ENCODE data around the gene KIF1A.
A peak's percentile ranks its signal among the peaks of the same experiment; 100 is the strongest.
"Not testable (repeated sequence)": the region's sequence is repeated elsewhere in the genome, so short reads cannot be mapped to it uniquely, and the experiment has no call there.

KIF1A gene

GRCh38 chr2:240711701-240712100 lies 108.3 kb downstream of the KIF1A start:
- CTCF ChIA-PET, result no interaction called here
- H3K9me3 Mint-ChIP-seq, result no peaks in the 10 kb centered on the region
- DNase-seq, result no peak
- H3K27me3 Mint-ChIP-seq, result peaks cover 32% of the 10 kb centered on the region
- no peaks in the 10 kb centered on the region for H3K36me3 Mint-ChIP-seq
- H3K27ac Mint-ChIP-seq, result no peak overlapping the region
- no peaks in the 10 kb centered on the region for H3K4me1 Mint-ChIP-seq
- H3K4me3 Mint-ChIP-seq, result no peak overlapping the region

GRCh38 chr2:240711296-240711695 lies 108.7 kb downstream of the KIF1A start:
- H3K9me3 Mint-ChIP-seq, result no peaks in the 10 kb centered on the region
- H3K27me3 Mint-ChIP-seq, result peaks cover 36% of the 10 kb centered on the region
- H3K4me1 Mint-ChIP-seq, result no peaks in the 10 kb centered on the region
- DNase-seq, result no peak
- no peak overlapping the region for H3K27ac Mint-ChIP-seq
- H3K4me3 Mint-ChIP-seq, result no peak overlapping the region
- CTCF ChIA-PET, result no interaction called here
- H3K36me3 Mint-ChIP-seq, result no peaks in the 10 kb centered on the region

GRCh38 chr2:240708457-240708856 lies 111.6 kb downstream of the KIF1A start:
- Mint-ChIP-seq H3K27ac (no peak overlapping the region), H3K36me3 (no peaks in the 10 kb centered on the region), H3K4me1 (peaks cover 14% of the 10 kb centered on the region), H3K9me3 (no peaks in the 10 kb centered on the region), H3K27me3 (peaks cover 61% of the 10 kb centered on the region), H3K4me3 (no peak overlapping the region)
- DNase-seq, result no peak
- CTCF ChIA-PET, result interaction anchor here (0.7 kb wide), 1 partner anchor 32 kb away, joined by 3 read pairs; no protein-coding TSS in a partner anchor

- no peaks in the 10 kb centered on the region for H3K36me3 Mint-ChIP-seq
- no peak overlapping the region for H3K27ac Mint-ChIP-seq
- H3K4me1 Mint-ChIP-seq, result peaks cover 17% of the 10 kb centered on the region
- peaks cover 68% of the 10 kb centered on the region for H3K27me3 Mint-ChIP-seq
- CTCF ChIA-PET, result no interaction called here
- no peak overlapping the region for H3K4me3 Mint-ChIP-seq
- no peaks in the 10 kb centered on the region for H3K9me3 Mint-ChIP-seq
- DNase-seq, result no peak
These were observed 112.2 kb downstream of the KIF1A start for GRCh38 chr2:240707821-240708220.

- peaks cover 74% of the 10 kb centered on the region for H3K27me3 Mint-ChIP-seq
- CTCF ChIA-PET, result no interaction called here
- no peaks in the 10 kb centered on the region for H3K36me3 Mint-ChIP-seq
- H3K27ac Mint-ChIP-seq, result no peak overlapping the region
- no peak overlapping the region for H3K4me3 Mint-ChIP-seq
- no peaks in the 10 kb centered on the region for H3K9me3 Mint-ChIP-seq
- peaks cover 17% of the 10 kb centered on the region for H3K4me1 Mint-ChIP-seq
- no peak for DNase-seq
These were observed 112.8 kb downstream of the KIF1A start for GRCh38 chr2:240707043-240707756.

GRCh38 chr2:240705204-240705791 lies 114.7 kb downstream of the KIF1A start:
- peak; percentile 41 for DNase-seq
- Mint-ChIP-seq H3K4me3 (no peak overlapping the region), H3K4me1 (peaks cover 17% of the 10 kb centered on the region), H3K36me3 (no peaks in the 10 kb centered on the region), H3K27me3 (peaks cover 74% of the 10 kb centered on the region), H3K9me3 (no peaks in the 10 kb centered on the region), H3K27ac (no peak overlapping the region)
- CTCF ChIA-PET, result no interaction called here

GRCh38 chr2:240704651-240705050 lies 115.4 kb downstream of the KIF1A start:
- CTCF ChIA-PET, result interaction anchor here (0.7 kb wide), 1 partner anchor 191 kb away, joined by 3 read pairs; no protein-coding TSS in a partner anchor
- Mint-ChIP-seq H3K4me3 (peak overlapping the region; percentile 14), H3K36me3 (no peaks in the 10 kb centered on the region), H3K4me1 (peaks cover 17% of the 10 kb centered on the region), H3K27me3 (peaks cover 74% of the 10 kb centered on the region), H3K9me3 (no peaks in the 10 kb centered on the region), H3K27ac (peak overlapping the region; percentile 72)
- DNase-seq, result peak; percentile 47

GRCh38 chr2:240703417-240704341 lies 116.3 kb downstream of the KIF1A start:
- Mint-ChIP-seq H3K9me3 (no peaks in the 10 kb centered on the region), H3K4me1 (peaks cover 17% of the 10 kb centered on the region), H3K36me3 (no peaks in the 10 kb centered on the region), H3K4me3 (no peak overlapping the region), H3K27ac (no peak overlapping the region), H3K27me3 (peaks cover 72% of the 10 kb centered on the region)
- CTCF ChIA-PET, result no interaction called here
- no peak for DNase-seq

- no peak overlapping the region for H3K4me3 Mint-ChIP-seq
- no peak for DNase-seq
- H3K27me3 Mint-ChIP-seq, result peaks cover 62% of the 10 kb centered on the region
- H3K9me3 Mint-ChIP-seq, result no peaks in the 10 kb centered on the region
- H3K4me1 Mint-ChIP-seq, result peaks cover 17% of the 10 kb centered on the region
- H3K27ac Mint-ChIP-seq, result no peak overlapping the region
- no peaks in the 10 kb centered on the region for H3K36me3 Mint-ChIP-seq
- CTCF ChIA-PET, result no interaction called here
These were observed 117.4 kb downstream of the KIF1A start for GRCh38 chr2:240702640-240703011.

GRCh38 chr2:240701736-240702639 lies 118.0 kb downstream of the KIF1A start:
- CTCF ChIA-PET, result no interaction called here
- Mint-ChIP-seq H3K36me3 (no peaks in the 10 kb centered on the region), H3K4me3 (no peak overlapping the region)

GRCh38 chr2:240701091-240701735 lies 118.8 kb downstream of the KIF1A start:
- no peaks in the 10 kb centered on the region for H3K36me3 Mint-ChIP-seq
- H3K27ac Mint-ChIP-seq, result no peak overlapping the region
- H3K4me3 Mint-ChIP-seq, result no peak overlapping the region
- peaks cover 48% of the 10 kb centered on the region for H3K27me3 Mint-ChIP-seq
- peaks cover 17% of the 10 kb centered on the region for H3K4me1 Mint-ChIP-seq
- H3K9me3 Mint-ChIP-seq, result no peaks in the 10 kb centered on the region
- CTCF ChIA-PET, result no interaction called here
- DNase-seq, result no peak

More at GRCh38 chr2:240701736-240702639, 118.0 kb downstream of the KIF1A start:
- DNase-seq, result no peak
- H3K4me1 Mint-ChIP-seq, result peaks cover 17% of the 10 kb centered on the region
- peaks cover 56% of the 10 kb centered on the region for H3K27me3 Mint-ChIP-seq
- no peaks in the 10 kb centered on the region for H3K9me3 Mint-ChIP-seq
- H3K27ac Mint-ChIP-seq, result no peak overlapping the region

- DNase-seq, H3K36me3 Mint-ChIP-seq, H3K4me3 Mint-ChIP-seq, H3K27ac Mint-ChIP-seq, H3K9me3 Mint-ChIP-seq: not testable (repeated sequence)
- H3K4me1 Mint-ChIP-seq, result peaks cover 16% of the 10 kb centered on the region
- CTCF ChIA-PET, result interaction anchor here (1.4 kb wide), 1 partner anchor 187 kb away, joined by 3 read pairs; no protein-coding TSS in a partner anchor
- H3K27me3 Mint-ChIP-seq, result peaks cover 42% of the 10 kb centered on the region
These were observed 119.4 kb downstream of the KIF1A start for GRCh38 chr2:240700616-240701015.

GRCh38 chr2:240699835-240700234 lies 120.2 kb downstream of the KIF1A start:
- not testable (repeated sequence) for H3K27ac Mint-ChIP-seq, H3K9me3 Mint-ChIP-seq, H3K4me1 Mint-ChIP-seq, H3K4me3 Mint-ChIP-seq, DNase-seq, H3K36me3 Mint-ChIP-seq
- CTCF ChIA-PET, result interaction anchor here (1.4 kb wide), 1 partner anchor 186 kb away, joined by 3 read pairs; no protein-coding TSS in a partner anchor
- peaks cover 34% of the 10 kb centered on the region for H3K27me3 Mint-ChIP-seq

Data from activated naive CD4-positive, alpha-beta T cell treated with anti-CD3 and anti-CD28 coated beads, Interleukin-2, amount 10 ng/mL, durations not matched to agents 7 days and 5 days (primary cell).